Stimulated activated CD8-positive, alpha-beta memory T cell treated with anti-CD3 and anti-CD28 coated beads, Interleukin-2, amount 100 ng/mL, for 1 hour (primary cell): ENCODE results near the gene ATP8A2.
"Not testable (repeated sequence)": the region's sequence is repeated elsewhere in the genome, so short reads cannot be mapped to it uniquely, and the experiment has no call there.

ENCODE experiments used
- DNase-seq, 2 donors: peaks; one replicate each; pipeline ENCODE4 v3.0.0-alpha.2; 2020; ENCODE audit warnings: low read depth in 2 of 2

ATP8A2 gene

DNA sequence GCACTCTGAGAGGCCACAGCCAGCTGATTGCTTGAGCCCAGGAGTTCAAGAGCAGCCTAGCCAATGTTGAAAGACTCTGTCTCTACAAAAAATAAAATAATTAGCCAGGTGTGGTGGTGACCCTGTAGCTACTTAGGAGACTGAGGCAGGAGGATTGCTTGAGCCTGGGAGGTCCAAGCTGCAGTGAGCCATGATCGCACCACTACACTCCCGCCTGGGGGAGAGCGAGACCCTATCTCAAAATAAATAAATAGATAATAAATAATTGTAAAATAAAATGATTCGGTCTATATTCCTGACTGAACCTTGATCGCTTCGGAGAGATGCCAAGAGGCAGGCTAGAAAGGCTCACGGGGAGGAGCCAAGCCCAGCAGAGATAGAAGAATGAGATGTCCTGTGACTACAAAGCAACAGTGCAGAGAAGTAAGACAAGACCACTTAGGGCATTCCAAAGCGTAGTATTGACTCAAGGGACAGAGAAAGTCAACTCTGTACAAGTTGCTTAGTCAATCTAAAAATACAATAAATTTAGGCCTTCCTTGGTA lies 667.2 kb downstream of the ATP8A2 start:
- no peak for DNase-seq

DNA sequence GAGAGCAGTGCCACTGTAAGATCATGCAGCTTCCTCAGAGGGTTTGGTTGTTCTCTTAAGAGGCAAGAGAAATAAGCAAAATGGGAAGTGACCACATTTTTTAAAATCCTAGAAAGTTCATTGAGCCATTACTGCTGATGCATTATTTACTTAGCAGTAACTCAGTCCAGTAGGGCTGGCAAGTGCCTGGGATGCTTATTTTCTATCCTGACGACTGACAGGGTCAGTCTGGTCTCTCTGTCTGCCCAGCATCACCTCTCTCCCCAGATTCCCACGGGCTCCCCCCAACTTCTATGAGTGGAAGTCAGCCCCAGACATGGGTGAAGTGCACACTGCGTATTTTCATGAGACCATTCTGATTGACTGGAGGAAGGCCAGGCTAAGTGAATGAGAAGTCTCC lies 669.7 kb downstream of the ATP8A2 start:
- no peak for DNase-seq

DNA sequence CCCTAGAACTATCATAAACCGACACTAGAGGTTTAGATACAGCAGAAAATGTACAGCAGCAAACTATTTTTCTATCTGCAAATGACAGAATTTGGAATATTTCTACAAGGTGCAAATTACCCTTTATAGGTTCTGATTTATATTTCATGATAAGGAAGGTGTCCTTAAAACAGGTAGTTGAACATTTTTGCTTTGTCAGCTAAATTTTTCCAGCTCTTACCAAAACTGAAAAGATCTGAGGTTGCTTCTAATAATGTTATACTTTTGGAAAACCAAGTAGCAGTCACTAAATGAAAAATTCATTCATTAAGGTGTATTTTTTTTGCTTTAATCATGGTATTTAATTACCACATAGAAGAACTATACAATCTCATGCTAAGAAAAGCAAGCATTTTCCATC lies 671.0 kb downstream of the ATP8A2 start:
- DNase-seq = no peak

DNA sequence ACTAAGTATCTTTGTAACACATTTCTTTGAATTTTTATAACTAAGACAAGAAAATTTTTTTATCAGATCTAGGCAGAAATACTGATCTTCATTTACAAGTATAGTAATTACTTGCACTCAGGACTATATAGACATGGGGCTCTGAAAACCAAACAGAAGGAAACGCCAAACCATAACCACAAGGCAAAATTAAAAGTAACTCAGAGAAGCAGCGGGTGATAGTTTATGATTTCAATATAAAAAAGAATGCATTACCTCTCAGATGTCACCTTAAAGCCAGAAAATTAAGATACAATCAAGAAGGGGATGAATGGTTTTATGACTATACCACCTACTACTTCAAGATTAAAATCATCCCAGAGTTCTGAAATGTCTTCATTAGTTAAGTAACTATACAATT lies 673.4 kb downstream of the ATP8A2 start:
- no peak for DNase-seq

DNA sequence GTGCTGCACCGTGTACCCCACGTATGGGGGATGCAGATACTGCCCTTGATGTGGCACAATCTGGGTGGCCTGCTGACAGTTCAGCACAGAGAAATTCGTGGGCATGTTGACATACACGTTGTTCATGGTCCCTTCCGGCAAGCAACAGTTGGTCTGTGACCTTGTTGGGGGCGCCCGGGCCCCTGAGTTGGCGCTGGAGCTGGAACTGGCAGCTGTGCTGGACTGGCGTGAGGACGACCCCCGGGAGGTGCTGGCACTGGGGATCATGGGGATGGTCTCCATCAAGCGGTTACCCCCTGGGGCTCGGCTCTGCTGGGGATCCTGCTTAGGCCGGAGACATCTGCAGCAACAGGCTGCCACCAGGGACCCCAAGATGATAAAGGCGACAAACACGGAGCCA lies 674.9 kb downstream of the ATP8A2 start:
- no peak for DNase-seq

DNA sequence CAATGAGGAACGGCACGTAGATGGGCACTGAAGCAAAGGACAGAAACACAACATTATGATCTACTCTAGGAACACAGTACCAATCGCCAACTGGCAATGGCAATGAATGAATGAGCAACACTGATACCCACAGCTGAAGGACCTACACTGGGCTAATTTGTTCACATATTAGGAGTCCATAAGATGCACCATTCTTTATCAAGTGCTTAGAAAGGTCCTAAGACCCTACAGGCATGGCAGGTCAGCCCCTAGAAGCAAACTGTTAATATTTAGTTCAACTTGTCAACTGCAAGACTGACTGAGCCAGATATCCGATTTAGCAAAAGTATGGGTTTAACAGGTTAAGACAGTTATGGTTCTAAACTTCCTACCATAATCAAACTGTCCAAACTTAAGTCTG lies 675.3 kb downstream of the ATP8A2 start:
- no peak for DNase-seq

DNA sequence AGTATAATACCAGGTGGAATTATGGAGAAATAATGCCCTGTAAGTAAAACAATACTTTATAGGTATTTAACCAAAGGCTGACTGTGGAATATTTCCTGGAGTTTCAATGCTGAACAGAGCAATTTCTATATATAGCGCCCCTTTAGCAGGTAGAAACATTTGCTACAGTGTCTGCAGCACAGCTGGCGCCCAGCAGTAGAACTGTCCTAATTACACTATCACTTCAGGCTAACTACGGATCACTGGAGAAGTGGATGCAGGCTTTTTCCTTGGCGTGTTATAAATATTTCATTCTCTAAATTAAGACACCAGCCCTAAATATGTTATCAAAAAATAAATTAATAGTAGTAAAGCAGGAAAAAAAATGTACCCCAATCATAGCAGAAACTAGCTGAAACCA lies 677.0 kb downstream of the ATP8A2 start:
- no peak for DNase-seq

DNA sequence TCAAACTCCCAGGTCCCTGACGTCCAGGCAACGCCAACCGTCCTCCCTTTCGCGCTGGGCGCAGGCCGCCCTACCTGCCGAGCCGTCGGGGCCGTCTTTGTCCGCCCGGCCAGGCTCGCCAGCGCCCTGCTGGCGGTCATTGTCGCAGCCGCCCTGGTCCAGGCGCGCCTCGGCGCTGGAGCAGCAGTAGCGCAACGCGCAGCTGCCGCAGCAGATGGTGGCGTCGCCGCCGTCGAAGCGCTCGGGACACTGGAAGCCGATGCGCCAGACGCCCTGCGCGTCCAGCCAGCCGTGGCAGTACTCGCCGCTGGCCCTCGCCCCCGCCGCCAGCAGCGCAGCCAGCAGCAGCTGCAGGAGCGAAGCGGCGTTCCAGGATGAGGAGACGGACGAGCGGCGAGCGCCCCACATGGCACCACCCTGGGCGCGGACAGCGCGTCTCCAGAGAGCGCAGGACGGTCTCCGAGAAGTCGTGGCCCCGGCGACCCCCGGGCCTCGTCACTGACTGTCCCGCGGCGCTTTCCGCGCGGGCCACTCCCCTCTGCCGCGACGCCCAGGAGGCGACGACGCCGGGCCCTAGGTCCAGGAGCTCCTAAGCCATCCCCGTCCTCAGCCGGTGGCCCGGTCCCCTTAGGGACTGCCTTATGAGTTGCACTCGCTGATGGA lies 678.9 kb downstream of the ATP8A2 start:
- DNase-seq = no peak

DNA sequence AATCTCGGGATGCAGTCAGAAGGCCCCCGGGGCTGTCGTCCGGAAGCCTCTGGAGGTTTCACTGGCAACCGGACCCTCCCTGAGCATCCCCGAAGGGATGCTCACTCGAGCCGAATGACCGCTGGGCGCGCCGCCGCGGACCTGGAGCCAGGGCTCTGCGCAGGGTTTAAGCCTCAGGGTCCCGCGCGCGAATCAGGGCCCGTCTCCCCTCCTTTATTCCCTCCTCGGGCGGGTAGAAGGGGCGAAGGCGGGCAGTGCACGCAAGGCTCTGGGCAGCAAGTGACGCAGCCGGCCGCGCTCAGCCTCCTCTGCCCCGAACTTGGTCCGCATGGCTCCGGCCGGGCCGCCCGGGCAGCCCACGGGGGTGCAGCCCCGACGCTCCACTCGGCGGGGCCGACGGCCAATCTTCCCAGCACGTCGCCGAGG lies 679.5 kb downstream of the ATP8A2 start:
- no peak for DNase-seq

DNA sequence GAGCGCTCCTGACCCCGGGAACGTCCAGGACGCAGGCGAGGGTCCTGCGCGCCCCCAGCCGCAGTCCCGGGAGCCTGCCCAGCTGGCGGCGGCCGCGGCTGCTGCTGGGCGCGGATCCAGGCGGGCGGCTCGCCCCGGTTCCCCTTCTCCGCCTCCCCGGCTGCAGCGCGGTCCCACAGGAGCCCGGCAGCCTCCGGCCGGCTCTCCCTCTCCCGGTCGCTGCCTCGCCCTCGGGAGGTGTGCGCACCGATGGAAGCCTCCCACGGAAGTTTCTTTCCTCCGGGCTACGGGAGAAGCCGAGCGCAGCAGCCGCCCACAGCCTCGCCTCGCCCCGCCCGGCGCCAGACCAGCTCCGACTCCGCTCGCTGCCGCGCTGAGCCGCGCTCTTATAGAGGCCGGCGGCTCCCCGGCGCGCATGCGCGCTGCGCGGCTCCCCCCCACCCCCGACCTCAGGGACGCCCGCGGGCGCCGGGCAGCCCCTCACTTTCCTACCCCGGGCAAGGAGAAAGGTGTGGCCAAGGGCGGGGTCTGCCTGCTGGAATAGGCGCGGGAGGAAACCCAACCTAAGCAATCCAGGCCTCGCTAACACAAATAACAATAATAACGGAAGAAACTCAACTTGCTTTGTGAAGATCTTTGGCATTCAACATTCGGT lies 680.0 kb downstream of the ATP8A2 start, which contains the start of gene SHISA2:
Gene SHISA2, minus strand, starts transcription at position 360 of the 655 bp plus-strand sequence. CDS start 1,041 bp downstream, outside the sequence.
- DNase-seq = peak in 1 of 2 donors; percentile 10

DNA sequence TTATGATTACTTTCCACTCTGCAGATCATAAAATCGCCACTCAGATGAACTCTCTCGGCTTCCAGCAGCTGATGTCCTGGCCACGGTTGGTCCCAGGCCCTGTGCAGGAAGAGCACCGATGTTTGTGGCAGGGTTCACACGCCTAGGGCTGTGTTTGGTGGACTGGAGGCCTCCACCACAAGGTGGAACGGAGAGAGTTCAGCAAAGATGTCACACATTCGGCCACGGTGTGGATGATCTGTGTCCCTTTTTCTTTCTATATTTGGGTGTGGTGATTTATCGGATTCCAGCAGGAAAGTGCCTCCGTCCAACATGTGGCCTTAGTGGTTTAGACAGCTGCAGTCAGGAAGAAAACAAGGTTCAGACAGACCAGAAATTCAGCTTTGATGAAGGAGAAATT lies 680.6 kb downstream of the ATP8A2 start:
- no peak for DNase-seq

DNA sequence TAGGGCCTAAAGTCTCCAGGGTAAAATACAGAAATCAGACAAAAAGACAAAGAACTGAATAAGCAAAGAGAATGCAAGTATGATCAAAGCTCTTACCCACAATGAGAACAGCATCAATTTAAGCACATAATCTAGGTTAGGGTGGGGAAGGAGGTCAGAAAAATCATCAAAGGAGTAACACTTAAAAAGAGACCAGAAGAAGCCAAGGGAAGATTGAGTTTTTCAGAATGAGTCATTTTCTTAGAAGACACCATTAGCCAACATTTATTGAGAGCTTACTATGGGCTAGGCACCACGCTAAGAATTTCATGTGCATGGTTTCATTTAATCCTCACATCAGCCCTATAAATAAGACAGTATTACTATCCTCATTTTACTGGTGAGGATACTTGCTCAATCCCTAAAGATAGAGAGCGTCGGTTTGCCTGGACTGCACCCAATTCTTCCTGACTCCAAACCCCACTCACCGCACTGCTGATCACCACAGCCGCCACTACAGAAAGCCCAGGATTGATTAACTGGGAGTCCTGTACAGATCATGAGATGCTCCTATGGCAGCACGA lies 681.7 kb downstream of the ATP8A2 start:
- no peak for DNase-seq

DNA sequence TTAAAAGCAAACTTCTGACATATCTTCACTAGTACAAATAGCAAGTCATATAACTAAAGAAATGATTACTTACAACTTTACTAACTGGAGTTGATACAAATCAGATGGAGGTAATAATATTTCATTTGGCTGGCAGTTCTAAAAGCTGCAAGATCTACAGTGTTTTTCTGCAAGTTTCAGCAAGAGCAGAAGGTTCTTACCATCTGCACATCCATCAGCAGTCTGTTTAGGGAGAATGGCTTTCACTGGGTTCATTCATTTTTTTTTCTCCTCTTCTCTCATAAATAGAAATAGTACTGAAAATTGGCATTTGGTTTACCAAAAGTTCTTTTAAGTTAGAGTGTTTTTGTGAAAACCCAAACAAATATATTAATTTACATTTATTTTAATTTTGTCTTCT lies 683.1 kb downstream of the ATP8A2 start:
- DNase-seq = no peak

DNA sequence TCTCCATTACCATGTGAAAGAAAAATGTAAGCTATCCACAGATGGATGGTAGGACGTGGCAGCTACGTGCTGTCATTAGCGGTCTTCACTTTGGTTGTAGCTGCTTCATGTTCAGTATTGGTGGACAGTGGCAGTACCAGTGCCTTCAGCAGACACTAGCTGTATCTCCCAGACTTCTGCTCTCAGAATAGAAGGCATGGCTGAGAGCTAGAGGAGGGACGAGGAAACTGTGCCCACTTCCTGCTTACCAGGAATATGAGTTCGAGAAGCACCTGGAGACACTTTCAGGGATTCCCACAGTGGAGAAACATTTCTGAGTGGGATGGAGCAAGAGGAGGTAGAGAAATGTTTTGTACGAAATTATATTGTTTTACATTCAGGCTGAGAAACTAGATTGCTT lies 686.9 kb downstream of the ATP8A2 start:
- DNase-seq = no peak

DNA sequence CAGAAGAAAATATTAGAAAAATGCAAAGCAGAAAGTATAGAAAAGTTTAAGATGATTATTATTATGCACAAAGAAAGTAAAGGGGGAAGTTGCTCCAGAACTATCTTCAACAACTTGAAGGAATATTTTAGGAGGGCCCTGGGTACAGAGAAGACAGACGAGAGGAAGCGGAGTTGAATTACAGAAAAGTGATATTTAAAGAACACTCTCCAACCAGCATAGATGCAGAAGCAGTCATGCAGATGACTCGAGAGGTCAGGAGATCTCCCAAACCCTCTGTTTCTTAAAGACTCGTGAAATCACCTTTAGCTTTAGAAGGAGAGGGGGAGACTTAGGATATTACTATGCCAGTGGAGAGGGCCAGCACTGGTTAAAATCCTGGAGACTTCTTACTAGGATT lies 688.6 kb downstream of the ATP8A2 start:
- DNase-seq = no peak

DNA sequence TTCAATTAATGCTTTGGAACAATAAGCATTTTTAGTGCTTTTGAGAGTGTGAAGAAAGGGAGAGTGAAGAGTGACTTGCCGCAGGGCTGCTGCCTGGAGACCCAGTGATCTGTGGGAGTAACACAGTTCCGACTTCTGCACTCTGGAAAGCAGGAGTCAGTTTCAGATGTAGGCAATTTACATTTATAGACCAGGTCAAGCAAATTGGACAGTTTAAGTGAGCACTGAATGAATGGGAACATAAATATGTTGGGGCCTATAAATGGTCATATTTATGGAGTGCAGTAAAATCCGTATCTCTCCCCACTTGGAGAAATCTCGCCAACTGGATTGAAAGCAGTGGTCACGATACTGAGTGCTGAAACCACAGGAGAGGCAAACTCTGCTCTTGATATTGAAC lies 689.5 kb downstream of the ATP8A2 start:
- DNase-seq = no peak

DNA sequence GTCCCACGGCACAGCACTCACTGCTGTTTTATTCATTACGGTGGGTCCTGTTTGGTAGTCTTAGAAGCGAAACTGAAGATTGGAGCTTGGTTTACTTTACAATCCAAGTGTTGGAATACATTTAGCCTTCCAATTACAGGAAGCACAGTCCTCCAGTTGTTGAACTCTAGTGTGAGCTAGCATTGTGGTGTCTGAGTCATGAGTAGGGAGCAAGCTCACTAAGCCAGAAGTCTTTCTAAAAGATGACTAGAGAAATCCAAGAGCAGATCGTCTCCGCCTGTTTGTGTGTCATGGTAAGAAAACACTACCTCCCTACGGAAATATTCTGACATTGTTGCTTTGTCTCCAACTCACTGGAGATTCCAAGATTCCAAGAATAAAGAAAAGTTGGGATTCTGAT lies 690.2 kb downstream of the ATP8A2 start:
- no peak for DNase-seq

DNA sequence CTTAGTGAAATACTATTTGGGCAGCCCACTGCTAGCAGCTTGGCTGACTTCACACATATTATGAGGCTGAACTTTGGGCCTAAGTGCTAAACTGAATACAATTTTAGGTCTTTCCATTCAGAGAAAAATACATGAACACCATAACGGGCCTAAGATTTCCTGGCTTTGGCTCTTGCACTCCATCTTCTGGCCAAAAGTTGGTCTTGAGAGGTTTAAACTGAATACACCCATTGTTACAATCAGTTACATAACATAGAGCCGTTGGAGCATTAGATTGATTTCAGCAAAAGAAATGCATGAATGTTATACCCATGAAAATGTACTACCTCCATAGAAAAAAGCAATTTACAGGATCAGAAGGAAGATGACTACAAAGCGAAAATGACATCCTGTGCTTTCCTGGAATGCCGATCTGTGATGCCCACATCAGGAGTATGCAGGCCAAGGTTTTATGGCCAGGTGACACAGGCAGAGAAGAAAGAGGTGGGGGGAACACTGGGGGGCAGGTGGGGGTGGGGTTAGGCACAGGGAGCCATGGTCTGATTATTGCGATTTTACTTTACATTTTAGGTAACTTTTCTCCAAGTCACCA lies 691.2 kb downstream of the ATP8A2 start:
- no peak for DNase-seq

DNA sequence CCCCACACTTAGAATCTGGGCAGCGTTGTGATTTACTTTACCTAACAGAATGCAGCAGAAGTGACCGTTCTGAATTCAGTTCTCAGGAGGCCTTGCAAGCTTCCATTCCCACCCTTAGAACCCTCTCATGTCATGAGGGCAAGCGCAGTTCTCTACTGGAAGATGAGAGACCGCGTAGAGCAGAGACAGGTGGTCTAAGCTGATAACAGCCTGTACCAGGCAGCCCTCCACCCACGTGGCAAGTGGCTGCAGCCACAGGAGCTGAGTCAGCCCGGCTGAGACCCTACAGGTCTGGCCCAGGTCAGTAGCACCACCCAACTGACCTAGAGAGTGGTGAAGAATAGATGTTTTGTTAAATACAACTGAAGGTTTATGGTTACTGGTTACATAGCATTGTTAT lies 694.7 kb downstream of the ATP8A2 start:
- DNase-seq = not testable (repeated sequence)

DNA sequence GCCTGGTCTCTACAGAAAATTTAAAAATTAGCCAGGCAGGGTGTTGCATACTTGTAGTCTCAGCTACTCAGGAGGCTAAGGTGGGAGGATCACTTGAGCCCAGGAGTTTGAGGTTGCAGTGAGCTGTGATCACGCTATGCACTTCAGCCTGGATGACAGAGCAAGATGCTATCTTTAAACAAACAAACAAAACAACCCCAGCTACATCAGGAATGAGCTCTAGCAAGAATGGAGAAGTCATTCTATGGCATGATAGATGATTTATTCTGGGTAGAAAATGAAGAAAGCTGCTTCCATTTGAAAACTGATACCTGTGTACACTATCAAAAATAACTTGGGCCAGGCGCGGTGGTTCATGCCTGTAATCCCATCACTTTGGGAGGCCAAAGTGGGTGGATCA lies 695.8 kb downstream of the ATP8A2 start:
- DNase-seq = no peak

DNA sequence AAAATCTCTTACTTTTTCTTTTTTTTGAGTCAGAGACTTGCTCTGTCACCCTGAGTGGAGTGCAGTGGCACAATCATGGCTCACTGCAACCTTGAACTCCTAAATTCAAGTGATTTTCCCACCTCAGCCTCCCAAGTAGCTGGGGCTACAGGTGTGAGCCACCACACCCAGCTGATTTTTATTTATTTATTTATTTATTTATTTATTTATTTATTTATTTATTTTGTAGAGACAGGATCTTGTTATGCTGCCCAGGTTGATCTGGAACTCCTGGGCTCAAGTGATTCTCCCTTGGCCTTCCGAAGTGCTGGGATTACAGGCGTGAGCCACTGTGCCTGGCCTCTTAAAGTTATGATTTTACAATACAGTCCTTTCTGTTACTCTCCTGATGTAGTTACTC lies 696.6 kb downstream of the ATP8A2 start:
- not testable (repeated sequence) for DNase-seq

DNA sequence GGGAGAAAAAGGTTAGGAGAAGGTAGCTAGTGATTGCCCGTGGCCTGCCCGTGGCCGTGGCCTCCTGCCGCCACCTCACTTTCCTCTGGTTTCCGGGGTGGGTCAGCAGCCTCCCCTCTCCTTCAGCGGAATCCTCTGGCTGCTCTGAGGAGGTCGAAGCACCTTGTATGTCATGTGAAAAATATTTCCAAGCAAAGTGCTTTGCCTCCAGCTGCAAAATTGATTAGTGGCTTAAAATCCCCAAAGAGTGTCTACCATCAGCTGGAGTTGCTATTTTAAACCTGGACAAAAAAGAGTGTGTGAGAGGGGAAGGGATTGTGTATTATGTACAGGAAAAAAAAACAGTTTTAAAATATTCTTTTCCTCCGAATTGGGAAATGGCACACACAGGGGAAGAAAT lies 697.9 kb downstream of the ATP8A2 start:
- DNase-seq = not testable (repeated sequence)

DNA sequence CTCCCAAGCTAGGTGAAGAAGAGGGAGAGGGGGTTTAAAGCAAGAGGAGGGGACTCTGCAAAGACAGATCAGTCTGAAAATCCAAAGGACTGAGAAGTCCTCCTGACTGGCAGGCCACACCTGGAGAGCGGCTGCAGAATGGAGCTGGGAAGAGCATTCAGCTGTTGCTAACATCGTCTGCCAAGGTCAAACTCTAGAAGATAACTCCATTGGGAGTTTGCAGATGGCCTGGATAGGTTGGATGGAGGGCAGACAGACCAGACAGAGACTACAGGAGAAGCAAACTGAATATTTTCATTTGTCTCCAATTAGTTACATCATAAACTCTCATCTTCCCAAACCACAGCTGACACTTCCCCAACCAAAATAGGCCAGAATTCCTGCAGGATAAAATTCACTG lies 699.9 kb downstream of the ATP8A2 start:
- DNase-seq = no peak
